Colonic mucosa (tissue), 4 donors: ENCODE results near the gene MED26. TPM values are rescaled to one million over a fixed set of nuclear protein-coding genes. Genes with fewer than 3 reads are reported as not detected.

Experiments
- DNase-seq: peaks from one replicate; pipeline ENCODE4 v3.0.0-alpha.2; 2020
- H3K27ac ChIP-seq: fragments of 200-600 bp; one replicate; pipeline ENCODE4 v1.8.0; 2021
- H3K27me3 ChIP-seq: fragments of 200-600 bp; one replicate; pipeline ENCODE4 v1.8.0; 2021
- H3K36me3 ChIP-seq: fragments of 200-600 bp; one replicate; pipeline ENCODE4 v1.8.0; 2021
- H3K4me1 ChIP-seq: fragments of 200-600 bp; one replicate; pipeline ENCODE4 v1.8.0; 2021; ENCODE audit warnings: mild to moderate bottlenecking
- H3K4me3 ChIP-seq: fragments of 200-600 bp; one replicate; pipeline ENCODE4 v1.8.0; 2021
- H3K9ac ChIP-seq, 2 donors: one replicate each; pipeline ENCODE4 v1.7.0; 2013; ENCODE audit warnings: control low read depth in 2 of 2, low read depth in 2 of 2, low read length in 2 of 2
- H3K9me3 ChIP-seq: fragments of 200-600 bp; one replicate; pipeline ENCODE4 v1.8.0; 2021
- CTCF ChIP-seq: fragments of 200-600 bp; IDR thresholded peaks from one replicate; pipeline ENCODE4 v1.8.0; 2022; ENCODE audit warnings: antibody characterized with exemption, mild to moderate bottlenecking
- intact Hi-C: fragments of 100-400 bp; cut with DNase I; formaldehyde crosslinking; loops from one replicate; pipeline ENCODE4 v1.14.1; 2022
- total RNA-seq, 2 donors: library from RNA; stranded (reverse); fragmentation: NEBNext Ultra II Directional in 1 of 2; extraction: Animal tissue kit (Norgen Biotek cat#: 25700) in 1 of 2; gene quantifications; one replicate each; pipeline ENCODE4 v1.2.1, GENCODE V29; 2021
- donor health status: healthy.
- donor health status: DM: no; HTN: no; CAD: no.
- donor health status: DM: no; HTN: no; CAD: no.

Gene MED26
- total RNA-seq, 2 donors from 2014 or later: 10.0 to 11.9 TPM

- peak; percentile 39 for DNase-seq
- Histone ChIP-seq H3K9me3 (no peaks in the 10 kb centered on the region), H3K9ac (peak overlapping the region; percentile 61 to 72), H3K27me3 (no peaks in the 10 kb centered on the region), H3K36me3 (no peaks in the 10 kb centered on the region), H3K4me3 (no peak overlapping the region), H3K27ac (peak overlapping the region; percentile 71), H3K4me1 (peaks cover 48% of the 10 kb centered on the region)
- intact Hi-C loops: no loop called here
- no peak for TF ChIP-seq CTCF
Measured at GRCh38 chr19:16585808-16586476, 42.1 kb downstream of the MED26 start.

- intact Hi-C loops: no loop called here
- H3K4me1 ChIP-seq: peaks cover 47% of the 10 kb centered on the region
- no peak for DNase-seq
- no peak for TF ChIP-seq CTCF
- H3K9ac ChIP-seq: peak overlapping the region; percentile 65 to 72
- no peaks in the 10 kb centered on the region for H3K36me3 ChIP-seq
- H3K27me3 ChIP-seq: no peaks in the 10 kb centered on the region
- no peaks in the 10 kb centered on the region for H3K9me3 ChIP-seq
- peak overlapping the region; percentile 13 for H3K4me3 ChIP-seq
- H3K27ac ChIP-seq: peak overlapping the region; percentile 71
Measured at GRCh38 chr19:16585094-16585801, 42.8 kb downstream of the MED26 start.

- Histone ChIP-seq H3K9me3 (no peaks in the 10 kb centered on the region), H3K4me1 (peaks cover 44% of the 10 kb centered on the region), H3K27me3 (no peaks in the 10 kb centered on the region), H3K9ac (peak overlapping the region; percentile 65 to 72), H3K36me3 (no peaks in the 10 kb centered on the region), H3K4me3 (peak overlapping the region; percentile 13), H3K27ac (peak overlapping the region; percentile 71)
- no peak for TF ChIP-seq CTCF
- DNase-seq: peak; percentile 86
- intact Hi-C loops: no loop called here
Measured at GRCh38 chr19:16584248-16585093, 43.5 kb downstream of the MED26 start.

GRCh38 chr19:16582486-16583261 is 45.3 kb downstream of the MED26 start:
- no peak overlapping the region for H3K27ac ChIP-seq
- H3K27me3 ChIP-seq: no peaks in the 10 kb centered on the region
- H3K4me3 ChIP-seq: no peak overlapping the region
- H3K9ac ChIP-seq: peak overlapping the region in 1 of 2 donors; percentile 31
- intact Hi-C loops: no loop called here
- H3K9me3 ChIP-seq: no peaks in the 10 kb centered on the region
- H3K36me3 ChIP-seq: no peaks in the 10 kb centered on the region
- no peak for DNase-seq
- TF ChIP-seq CTCF: no peak
- peaks cover 28% of the 10 kb centered on the region for H3K4me1 ChIP-seq

- no peak overlapping the region for H3K4me3 ChIP-seq
- DNase-seq: no peak
- H3K36me3 ChIP-seq: no peaks in the 10 kb centered on the region
- TF ChIP-seq CTCF: no peak
- intact Hi-C loops: no loop called here
- no peaks in the 10 kb centered on the region for H3K27me3 ChIP-seq
- H3K9ac ChIP-seq: no peak overlapping the region
- H3K9me3 ChIP-seq: no peaks in the 10 kb centered on the region
- no peak overlapping the region for H3K27ac ChIP-seq
- peaks cover 24% of the 10 kb centered on the region for H3K4me1 ChIP-seq
Measured at GRCh38 chr19:16581971-16582343, 46.0 kb downstream of the MED26 start.
